GM19468 (cell line): ENCODE measurements around the gene PRMT7.
"Not testable (repeated sequence)": the region's sequence is repeated elsewhere in the genome, so short reads cannot be mapped to it uniquely, and the experiment has no call there.

ENCODE experiments used
- ATAC-seq: cut with Tn5 transposase; IDR thresholded peaks from one replicate; pipeline ENCODE4 v1.9.1; 2021; ENCODE audit warnings: mild to moderate bottlenecking, moderate library complexity, moderate number of reproducible peaks; ENCODE audit not compliant: unreplicated experiment; ENCODE audit errors: extremely low read depth

Gene PRMT7

GRCh38 chr16:68283801-68284598 lies 26.8 kb upstream of the PRMT7 start:
- ATAC-seq = no peak

- no peak for ATAC-seq
Measured at GRCh38 chr16:68284847-68285246, 26.0 kb upstream of the PRMT7 start.

GRCh38 chr16:68285683-68286082 lies 25.1 kb upstream of the PRMT7 start:
- ATAC-seq = no peak

- ATAC-seq = no peak
Measured at GRCh38 chr16:68286153-68287074, 24.4 kb upstream of the PRMT7 start.

- ATAC-seq = no peak
Measured at GRCh38 chr16:68287276-68288251, 23.3 kb upstream of the PRMT7 start.

GRCh38 chr16:68288252-68288650 lies 22.6 kb upstream of the PRMT7 start:
- no peak for ATAC-seq

- ATAC-seq = not testable (repeated sequence)
Measured at GRCh38 chr16:68288796-68289195, 22.0 kb upstream of the PRMT7 start.

- ATAC-seq = no peak
Measured at GRCh38 chr16:68289202-68289601, 21.6 kb upstream of the PRMT7 start.

- peak; percentile 80 for ATAC-seq
Measured at GRCh38 chr16:68289621-68290329, 21.0 kb upstream of the PRMT7 start.

GRCh38 chr16:68290450-68290849 lies 20.4 kb upstream of the PRMT7 start:
- no peak for ATAC-seq

- no peak for ATAC-seq
Measured at GRCh38 chr16:68291227-68291626, 19.6 kb upstream of the PRMT7 start.

GRCh38 chr16:68292425-68292824 lies 18.4 kb upstream of the PRMT7 start:
- no peak for ATAC-seq

GRCh38 chr16:68296291-68296690 lies 14.5 kb upstream of the PRMT7 start:
- no peak for ATAC-seq

- ATAC-seq = no peak
Measured at GRCh38 chr16:68296693-68297092, 14.1 kb upstream of the PRMT7 start.

GRCh38 chr16:68297908-68298307 lies 12.9 kb upstream of the PRMT7 start:
- no peak for ATAC-seq

- no peak for ATAC-seq
Measured at GRCh38 chr16:68298312-68298711, 12.5 kb upstream of the PRMT7 start.

GRCh38 chr16:68298907-68299561 lies 11.8 kb upstream of the PRMT7 start:
- no peak for ATAC-seq

- no peak for ATAC-seq
Measured at GRCh38 chr16:68299571-68300453, 11.0 kb upstream of the PRMT7 start.
